Stimulated activated naive CD8-positive, alpha-beta T cell treated with anti-CD3 and anti-CD28 coated beads, Interleukin-15, Interleukin-2, amounts not matched to agents 100 ng/mL and 50 ng/mL, for 24 hours (primary cell): ENCODE results near the gene NR3C2.
"Not testable (repeated sequence)": the region's sequence is repeated elsewhere in the genome, so short reads cannot be mapped to it uniquely, and the experiment has no call there.

Experiments
- H3K27ac Mint-ChIP-seq: one replicate; pipeline ENCODE4 v1.8.0; 2021; ENCODE audit warnings: mild to moderate bottlenecking, mixed read lengths
- H3K27me3 Mint-ChIP-seq: one replicate; pipeline ENCODE4 v1.8.0; 2021; ENCODE audit warnings: mixed read lengths
- H3K36me3 Mint-ChIP-seq: one replicate; pipeline ENCODE4 v1.8.0; 2021; ENCODE audit warnings: low read depth, mixed read lengths
- H3K4me1 Mint-ChIP-seq: one replicate; pipeline ENCODE4 v1.8.0; 2021; ENCODE audit warnings: low read depth, mixed read lengths
- H3K4me3 Mint-ChIP-seq: one replicate; pipeline ENCODE4 v1.8.0; 2021; ENCODE audit warnings: mild to moderate bottlenecking, mixed read lengths
- H3K9me3 Mint-ChIP-seq: one replicate; pipeline ENCODE4 v1.8.0; 2021; ENCODE audit warnings: mixed read lengths

Gene NR3C2

GRCh38 chr4:148090503-148091476 lies 351.4 kb downstream of the NR3C2 start:
- Mint-ChIP-seq H3K9me3 (peaks cover 5% of the 10 kb centered on the region), H3K27ac (no peak overlapping the region), H3K4me3 (no peak overlapping the region), H3K36me3 (peaks cover 20% of the 10 kb centered on the region), H3K27me3 (no peaks in the 10 kb centered on the region), H3K4me1 (peaks cover 3% of the 10 kb centered on the region)

- Mint-ChIP-seq H3K4me1 (peaks cover 3% of the 10 kb centered on the region), H3K9me3 (peaks cover 12% of the 10 kb centered on the region), H3K36me3 (peaks cover 28% of the 10 kb centered on the region), H3K27ac (no peak overlapping the region), H3K4me3 (no peak overlapping the region), H3K27me3 (no peaks in the 10 kb centered on the region)
These were observed 352.2 kb downstream of the NR3C2 start for GRCh38 chr4:148090029-148090428.

- Mint-ChIP-seq H3K4me3 (no peak overlapping the region), H3K4me1 (peaks cover 3% of the 10 kb centered on the region), H3K36me3 (peaks cover 28% of the 10 kb centered on the region), H3K9me3 (peaks cover 15% of the 10 kb centered on the region), H3K27me3 (no peaks in the 10 kb centered on the region), H3K27ac (no peak overlapping the region)
These were observed 352.6 kb downstream of the NR3C2 start for GRCh38 chr4:148089624-148090023.

GRCh38 chr4:148083073-148083472 lies 359.1 kb downstream of the NR3C2 start:
- not testable (repeated sequence) for H3K27ac Mint-ChIP-seq
- Mint-ChIP-seq H3K36me3 (peaks cover 61% of the 10 kb centered on the region), H3K9me3 (peaks cover 30% of the 10 kb centered on the region)

GRCh38 chr4:148081745-148082144 lies 360.5 kb downstream of the NR3C2 start:
- H3K27ac Mint-ChIP-seq, result no peak overlapping the region
- peaks cover 34% of the 10 kb centered on the region for H3K9me3 Mint-ChIP-seq
- peaks cover under 1% of the 10 kb centered on the region for H3K4me1 Mint-ChIP-seq
- H3K27me3 Mint-ChIP-seq, result no peaks in the 10 kb centered on the region
- H3K36me3 Mint-ChIP-seq, result peaks cover 66% of the 10 kb centered on the region
- no peak overlapping the region for H3K4me3 Mint-ChIP-seq

More at GRCh38 chr4:148083073-148083472, 359.1 kb downstream of the NR3C2 start:
- H3K27me3 Mint-ChIP-seq, H3K4me1 Mint-ChIP-seq, H3K4me3 Mint-ChIP-seq: not testable (repeated sequence)

- Mint-ChIP-seq H3K9me3 (peaks cover 35% of the 10 kb centered on the region), H3K36me3 (peaks cover 69% of the 10 kb centered on the region), H3K27ac (no peak overlapping the region), H3K4me1 (no peaks in the 10 kb centered on the region), H3K4me3 (no peak overlapping the region), H3K27me3 (no peaks in the 10 kb centered on the region)
These were observed 360.9 kb downstream of the NR3C2 start for GRCh38 chr4:148081267-148081666.

- H3K4me3 Mint-ChIP-seq, result no peak overlapping the region
- H3K36me3 Mint-ChIP-seq, result peaks cover 69% of the 10 kb centered on the region
- no peaks in the 10 kb centered on the region for H3K27me3 Mint-ChIP-seq
- H3K4me1 Mint-ChIP-seq, result no peaks in the 10 kb centered on the region
- peaks cover 39% of the 10 kb centered on the region for H3K9me3 Mint-ChIP-seq
- no peak overlapping the region for H3K27ac Mint-ChIP-seq
These were observed 362.3 kb downstream of the NR3C2 start for GRCh38 chr4:148079961-148080360.

GRCh38 chr4:148078061-148078460 lies 364.2 kb downstream of the NR3C2 start:
- peaks cover 78% of the 10 kb centered on the region for H3K36me3 Mint-ChIP-seq
- H3K27me3 Mint-ChIP-seq, result no peaks in the 10 kb centered on the region
- H3K4me3 Mint-ChIP-seq, result no peak overlapping the region
- H3K4me1 Mint-ChIP-seq, result no peaks in the 10 kb centered on the region
- H3K9me3 Mint-ChIP-seq, result peaks cover 37% of the 10 kb centered on the region
- no peak overlapping the region for H3K27ac Mint-ChIP-seq

GRCh38 chr4:148077581-148077980 lies 364.6 kb downstream of the NR3C2 start:
- Mint-ChIP-seq H3K36me3 (peaks cover 81% of the 10 kb centered on the region), H3K27me3 (no peaks in the 10 kb centered on the region), H3K4me3 (no peak overlapping the region), H3K27ac (no peak overlapping the region), H3K4me1 (no peaks in the 10 kb centered on the region), H3K9me3 (peaks cover 37% of the 10 kb centered on the region)

- Mint-ChIP-seq H3K9me3 (peaks cover 37% of the 10 kb centered on the region), H3K36me3 (peaks cover 85% of the 10 kb centered on the region), H3K4me3 (no peak overlapping the region), H3K27me3 (no peaks in the 10 kb centered on the region), H3K27ac (no peak overlapping the region), H3K4me1 (no peaks in the 10 kb centered on the region)
These were observed 365.2 kb downstream of the NR3C2 start for GRCh38 chr4:148076964-148077363.

GRCh38 chr4:148075438-148075837 lies 366.8 kb downstream of the NR3C2 start:
- no peaks in the 10 kb centered on the region for H3K4me1 Mint-ChIP-seq
- peaks cover 69% of the 10 kb centered on the region for H3K36me3 Mint-ChIP-seq
- H3K4me3 Mint-ChIP-seq, result no peak overlapping the region
- H3K27ac Mint-ChIP-seq, result no peak overlapping the region
- H3K9me3 Mint-ChIP-seq, result peaks cover 32% of the 10 kb centered on the region
- no peaks in the 10 kb centered on the region for H3K27me3 Mint-ChIP-seq

- Mint-ChIP-seq H3K36me3 (peaks cover 63% of the 10 kb centered on the region), H3K4me3 (no peak overlapping the region), H3K27me3 (no peaks in the 10 kb centered on the region), H3K9me3 (peaks cover 32% of the 10 kb centered on the region), H3K27ac (no peak overlapping the region), H3K4me1 (no peaks in the 10 kb centered on the region)
These were observed 367.8 kb downstream of the NR3C2 start for GRCh38 chr4:148074462-148074861.

- Mint-ChIP-seq H3K27me3 (no peaks in the 10 kb centered on the region), H3K27ac (no peak overlapping the region), H3K4me3 (no peak overlapping the region), H3K36me3 (peaks cover 60% of the 10 kb centered on the region), H3K4me1 (no peaks in the 10 kb centered on the region), H3K9me3 (peaks cover 32% of the 10 kb centered on the region)
These were observed 368.9 kb downstream of the NR3C2 start for GRCh38 chr4:148073349-148073748.

- Mint-ChIP-seq H3K4me1 (no peaks in the 10 kb centered on the region), H3K27ac (no peak overlapping the region), H3K27me3 (no peaks in the 10 kb centered on the region), H3K9me3 (peaks cover 28% of the 10 kb centered on the region), H3K4me3 (no peak overlapping the region), H3K36me3 (peaks cover 54% of the 10 kb centered on the region)
These were observed 369.4 kb downstream of the NR3C2 start for GRCh38 chr4:148072789-148073188.

GRCh38 chr4:148071009-148071408 lies 371.2 kb downstream of the NR3C2 start:
- no peak overlapping the region for H3K27ac Mint-ChIP-seq
- no peaks in the 10 kb centered on the region for H3K4me1 Mint-ChIP-seq
- peaks cover 17% of the 10 kb centered on the region for H3K9me3 Mint-ChIP-seq
- H3K4me3 Mint-ChIP-seq, result no peak overlapping the region
- H3K36me3 Mint-ChIP-seq, result peaks cover 40% of the 10 kb centered on the region
- H3K27me3 Mint-ChIP-seq, result no peaks in the 10 kb centered on the region

- H3K9me3 Mint-ChIP-seq, result peaks cover 8% of the 10 kb centered on the region
- H3K4me1 Mint-ChIP-seq, result no peaks in the 10 kb centered on the region
- no peak overlapping the region for H3K4me3 Mint-ChIP-seq
- no peak overlapping the region for H3K27ac Mint-ChIP-seq
- H3K36me3 Mint-ChIP-seq, result peaks cover 37% of the 10 kb centered on the region
- H3K27me3 Mint-ChIP-seq, result no peaks in the 10 kb centered on the region
These were observed 372.4 kb downstream of the NR3C2 start for GRCh38 chr4:148069895-148070178.
